GM21723 (cell line): Measurements from ENCODE around the gene CHST8.
"Not testable (repeated sequence)": the region's sequence is repeated elsewhere in the genome, so short reads cannot be mapped to it uniquely, and the experiment has no call there.

Experiments used
- ATAC-seq: cut with Tn5 transposase; IDR thresholded peaks from one replicate; pipeline ENCODE4 v1.9.1; 2021; ENCODE audit warnings: mild to moderate bottlenecking, moderate library complexity; ENCODE audit not compliant: unreplicated experiment

The CHST8 gene

GRCh38 chr19:33621811-33622504 lies at the start of gene CHST8:
CHST8 (plus strand) TSS chr19:33621953; CDS start chr19:33689262, 67,309 bp downstream.
- no peak for ATAC-seq

GRCh38 chr19:33572929-33573328 lies 48.8 kb upstream of the CHST8 start:
- no peak for ATAC-seq

- ATAC-seq = no peak
Measured at GRCh38 chr19:33574824-33575223, 46.9 kb upstream of the CHST8 start.

GRCh38 chr19:33578697-33579096 lies 43.1 kb upstream of the CHST8 start:
- ATAC-seq = no peak

- ATAC-seq = no peak
Measured at GRCh38 chr19:33580026-33580644, 41.6 kb upstream of the CHST8 start.

GRCh38 chr19:33580645-33581037 lies 41.1 kb upstream of the CHST8 start:
- no peak for ATAC-seq

GRCh38 chr19:33582914-33583313 lies 38.8 kb upstream of the CHST8 start:
- ATAC-seq = no peak

GRCh38 chr19:33587150-33587549 lies 34.6 kb upstream of the CHST8 start:
- ATAC-seq = no peak

- ATAC-seq = no peak
Measured at GRCh38 chr19:33590224-33590623, 31.5 kb upstream of the CHST8 start.

- ATAC-seq = no peak
Measured at GRCh38 chr19:33595783-33596182, 26.0 kb upstream of the CHST8 start.

- ATAC-seq = no peak
Measured at GRCh38 chr19:33601583-33601982, 20.2 kb upstream of the CHST8 start.

GRCh38 chr19:33602576-33603204 lies 19.1 kb upstream of the CHST8 start:
- no peak for ATAC-seq

GRCh38 chr19:33603377-33603776 lies 18.4 kb upstream of the CHST8 start:
- ATAC-seq = no peak

GRCh38 chr19:33604651-33605050 lies 17.1 kb upstream of the CHST8 start:
- no peak for ATAC-seq

- ATAC-seq = not testable (repeated sequence)
Measured at GRCh38 chr19:33605803-33606295, 15.9 kb upstream of the CHST8 start.

- ATAC-seq = no peak
Measured at GRCh38 chr19:33606556-33606955, 15.2 kb upstream of the CHST8 start.

GRCh38 chr19:33609353-33609752 lies 12.4 kb upstream of the CHST8 start:
- ATAC-seq = no peak

GRCh38 chr19:33610588-33610987 lies 11.2 kb upstream of the CHST8 start:
- no peak for ATAC-seq

- no peak for ATAC-seq
Measured at GRCh38 chr19:33612928-33613619, 8.7 kb upstream of the CHST8 start.

- no peak for ATAC-seq
Measured at GRCh38 chr19:33613620-33614000, 8.1 kb upstream of the CHST8 start.

- no peak for ATAC-seq
Measured at GRCh38 chr19:33616346-33616745, 5.4 kb upstream of the CHST8 start.
